ENCODE results near the gene HBA1. TPM values are rescaled to one million over a fixed set of nuclear protein-coding genes. Genes with fewer than 3 reads are reported as not detected.

HBA1 gene
- total and polyA plus RNA-seq, 9 of the 15 experiments (the other 6 are each of a cell fraction or from before 2014, with no cell fraction given), result 128 to 2,388 (median 380) TPM

DNA sequence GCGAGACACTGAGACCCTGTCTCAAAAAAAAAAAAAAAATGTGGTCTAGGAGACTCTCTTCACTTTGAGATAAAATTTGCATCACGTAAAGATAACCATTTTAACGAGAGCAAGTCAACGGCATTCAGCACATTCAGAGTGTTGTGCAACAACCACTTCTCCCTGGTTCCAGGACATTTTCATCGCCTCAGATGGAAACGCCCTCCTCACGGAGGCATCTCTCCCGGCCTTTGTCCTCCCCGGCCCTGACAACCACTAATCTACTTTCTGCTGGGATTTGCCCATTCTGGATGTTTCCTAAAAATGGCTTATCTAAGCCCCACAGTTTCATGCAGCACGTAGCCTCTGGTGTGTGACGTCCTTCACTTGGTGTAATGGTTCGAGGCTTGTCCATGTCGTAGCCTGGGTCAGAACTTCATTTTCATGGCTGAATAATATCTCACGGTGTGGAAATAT, 31.7 kb upstream of the HBA1 start (continued):
- 0 out of 2 replicates have a peak, but pooled peaks have one; percentile 29 for TF ChIP-seq VEZF1 (CRISPR knock-in tag; IDR thresholded peaks at IDR 0.05)
- TF ChIP-seq HMGN3 (IDR thresholded peaks at IDR 0.05; ENCODE audit: borderline replicate concordance, extremely low read depth, insufficient read length, low read depth, low read length), result no peak
- peak; percentile 86 for TF ChIP-seq TCF3 (CRISPR knock-in tag; IDR thresholded peaks at IDR 0.05)
- peak; percentile 52 for TF ChIP-seq ATF3 (IDR thresholded peaks at IDR 0.05)
- no peak for TF ChIP-seq ATF3 (CRISPR knock-in tag; conservative IDR thresholded peaks at IDR 0.05)
- TF ChIP-seq CXXC5 (CRISPR knock-in tag; IDR thresholded peaks at IDR 0.05), result peak; percentile 73
- 0 out of 2 replicates have a peak, but pooled peaks have one; percentile 29 for TF ChIP-seq MTA3 (IDR thresholded peaks at IDR 0.05; ENCODE audit: borderline replicate concordance)
- no peak for TF ChIP-seq HMG20A (CRISPR knock-in tag; conservative IDR thresholded peaks at IDR 0.05)
- peak; percentile 67; the same call in 1 of the 2 replicates for TF ChIP-seq HSF4 (CRISPR knock-in tag; IDR thresholded peaks at IDR 0.05; ENCODE audit: borderline replicate concordance)
- TF ChIP-seq RBM25 (IDR thresholded peaks at IDR 0.05; ENCODE audit: low read depth, low read length, severe bottlenecking), result peak; percentile 87
- TF ChIP-seq PYGO2 (tag; IDR thresholded peaks at IDR 0.05), result 0 out of 2 replicates have a peak, but pooled peaks have one; percentile 13
- no peak for TF ChIP-seq ZNF175 (CRISPR knock-in tag; IDR thresholded peaks at IDR 0.05; ENCODE audit: low read depth)
- TF ChIP-seq TOE1 (IDR thresholded peaks at IDR 0.05; ENCODE audit: borderline replicate concordance), result no peak
- no peak for TF ChIP-seq TOE1 (CRISPR knock-in tag; IDR thresholded peaks at IDR 0.05; ENCODE audit: borderline replicate concordance, low read depth)
- TF ChIP-seq BCLAF1 (IDR thresholded peaks at IDR 0.05; ENCODE audit: borderline replicate concordance in 1 of 2, control insufficient read depth in 1 of 2, low read depth in 2 of 2, low read length in 1 of 2), result no peak
- TF ChIP-seq, protein P1, sequence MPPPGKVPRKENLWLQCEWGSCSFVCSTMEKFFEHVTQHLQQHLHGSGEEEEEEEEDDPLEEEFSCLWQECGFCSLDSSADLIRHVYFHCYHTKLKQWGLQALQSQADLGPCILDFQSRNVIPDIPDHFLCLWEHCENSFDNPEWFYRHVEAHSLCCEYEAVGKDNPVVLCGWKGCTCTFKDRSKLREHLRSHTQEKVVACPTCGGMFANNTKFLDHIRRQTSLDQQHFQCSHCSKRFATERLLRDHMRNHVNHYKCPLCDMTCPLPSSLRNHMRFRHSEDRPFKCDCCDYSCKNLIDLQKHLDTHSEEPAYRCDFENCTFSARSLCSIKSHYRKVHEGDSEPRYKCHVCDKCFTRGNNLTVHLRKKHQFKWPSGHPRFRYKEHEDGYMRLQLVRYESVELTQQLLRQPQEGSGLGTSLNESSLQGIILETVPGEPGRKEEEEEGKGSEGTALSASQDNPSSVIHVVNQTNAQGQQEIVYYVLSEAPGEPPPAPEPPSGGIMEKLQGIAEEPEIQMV (tag; conservative IDR thresholded peaks at IDR 0.05; ENCODE audit: low read depth), result no peak
- TF ChIP-seq ZNF23 (CRISPR knock-in tag; IDR thresholded peaks at IDR 0.05), result no peak
- TF ChIP-seq HDGF (IDR thresholded peaks at IDR 0.05), result no peak
- TF ChIP-seq TBP (optimal IDR thresholded peaks at IDR 0.05; ENCODE audit: low read depth, low read length), result no peak
- 0 out of 2 replicates have a peak, but pooled peaks have one; percentile 36 for TF ChIP-seq DMBX1 (CRISPR knock-in tag; IDR thresholded peaks at IDR 0.05; ENCODE audit: borderline replicate concordance)
